Activated CD8-positive, alpha-beta T cell treated with anti-CD3 and anti-CD28 coated beads, Interleukin-2, amount 10 ng/mL, durations not matched to agents 7 days and 5 days (primary cell): ENCODE results near the gene DHX58. TPM values are rescaled to one million over a fixed set of nuclear protein-coding genes. Genes with fewer than 3 reads are reported as not detected.

Experiments used
- ATAC-seq: fragments of 150-1000 bp; cut with Tn5 transposase; one replicate; pipeline ENCODE4 v1.10.0; 2021; ENCODE audit warnings: moderate library complexity
- CTCF ChIA-PET: fragments of 350-600 bp; sonication (Branson Sonifier 250); formaldehyde crosslinking; loops from one replicate; lab custom pipeline; 2021; ENCODE audit warnings: antibody characterized with exemption; lab: Charles Lee
- POLR2A ChIA-PET: fragments of 350-600 bp; sonication (Branson Sonifier 250); formaldehyde crosslinking; loops from one replicate; lab custom pipeline; 2021; ENCODE audit warnings: antibody characterized with exemption; lab: Charles Lee
- DNase-seq: peaks from one replicate; pipeline ENCODE4 v3.0.0-alpha.2; 2020
- H3K27ac Mint-ChIP-seq: one replicate; pipeline ENCODE4 v1.8.0; 2021; ENCODE audit warnings: mild to moderate bottlenecking, mixed read lengths
- H3K27me3 Mint-ChIP-seq: one replicate; pipeline ENCODE4 v1.8.0; 2021; ENCODE audit warnings: low read depth, mixed read lengths
- H3K36me3 Mint-ChIP-seq: one replicate; pipeline ENCODE4 v1.8.0; 2021; ENCODE audit warnings: low read depth, mixed read lengths
- H3K4me1 Mint-ChIP-seq: one replicate; pipeline ENCODE4 v1.8.0; 2021; ENCODE audit warnings: low read depth, mixed read lengths
- H3K4me3 Mint-ChIP-seq: one replicate; pipeline ENCODE4 v1.8.0; 2021; ENCODE audit warnings: mild to moderate bottlenecking, mixed read lengths
- H3K9me3 Mint-ChIP-seq: one replicate; pipeline ENCODE4 v1.8.0; 2022; ENCODE audit warnings: mixed read lengths; ENCODE audit not compliant: insufficient read depth
- total RNA-seq, 2 experiments: library from RNA; stranded (reverse); gene quantifications; one replicate each; pipeline ENCODE4 v1.2.3, GENCODE V29; 2021

Gene DHX58
- total RNA-seq, 2 experiments from 2014 or later = 71.9 to 72.9 TPM

GRCh38 chr17:42061646-42062487, 50.6 kb downstream of the DHX58 start:
- Mint-ChIP-seq H3K9me3 (no peaks in the 10 kb centered on the region), H3K4me3 (no peak overlapping the region), H3K36me3 (no peaks in the 10 kb centered on the region), H3K27me3 (no peaks in the 10 kb centered on the region), H3K27ac (no peak overlapping the region), H3K4me1 (peaks cover 38% of the 10 kb centered on the region)
- ATAC-seq (no peak), DNase-seq (no peak)
- CTCF ChIA-PET = interaction anchor here (0.7 kb wide), 2 partner anchors 10 to 15 kb away, joined by 3 to 4 read pairs; no protein-coding TSS in a partner anchor
- POLR2A ChIA-PET = interaction anchor here (0.6 to 0.7 kb wide), 2 partner anchors 11 to 366 kb away, joined by 3 read pairs; partner anchors contain the start of gene C17orf113

- ChIA-PET CTCF (no interaction called here), POLR2A (interaction anchor here (1.0 kb wide), 1 partner anchor 52 kb away, joined by 4 read pairs; the partner anchor contains the start of gene DHX58)
- no peaks in the 10 kb centered on the region for H3K9me3 Mint-ChIP-seq
These were observed 52.3 kb downstream of the DHX58 start for GRCh38 chr17:42060231-42060630.

GRCh38 chr17:42059815-42060214, 52.7 kb downstream of the DHX58 start:
- ChIA-PET CTCF (interaction anchor here (1.0 to 1.6 kb wide), 3 partner anchors 8 to 35 kb away, joined by 3 to 4 read pairs (median 4); no protein-coding TSS in a partner anchor), POLR2A (interaction anchor here (1.0 kb wide), 1 partner anchor 53 kb away, joined by 4 read pairs; the partner anchor contains the start of gene DHX58)
- H3K27me3 Mint-ChIP-seq = no peaks in the 10 kb centered on the region
- no peak overlapping the region for H3K4me3 Mint-ChIP-seq
- H3K4me1 Mint-ChIP-seq = peaks cover 30% of the 10 kb centered on the region
- DNase-seq (no peak), ATAC-seq (no peak)
- H3K27ac Mint-ChIP-seq = no peak overlapping the region
- no peaks in the 10 kb centered on the region for H3K36me3 Mint-ChIP-seq
- H3K9me3 Mint-ChIP-seq = no peaks in the 10 kb centered on the region

More at GRCh38 chr17:42060231-42060630, 52.3 kb downstream of the DHX58 start:
- no peak for DNase-seq
- no peak overlapping the region for H3K4me3 Mint-ChIP-seq
- no peak overlapping the region for H3K27ac Mint-ChIP-seq
- peaks cover 34% of the 10 kb centered on the region for H3K4me1 Mint-ChIP-seq
- no peaks in the 10 kb centered on the region for H3K36me3 Mint-ChIP-seq
- ATAC-seq = no peak
- no peaks in the 10 kb centered on the region for H3K27me3 Mint-ChIP-seq

- ATAC-seq (no peak), DNase-seq (no peak)
- H3K27ac Mint-ChIP-seq = no peak overlapping the region
- H3K27me3 Mint-ChIP-seq = peaks cover 5% of the 10 kb centered on the region
- POLR2A ChIA-PET = no interaction called here
- H3K9me3 Mint-ChIP-seq = no peaks in the 10 kb centered on the region
- peaks cover 12% of the 10 kb centered on the region for H3K4me1 Mint-ChIP-seq
- H3K4me3 Mint-ChIP-seq = no peak overlapping the region
- no peaks in the 10 kb centered on the region for H3K36me3 Mint-ChIP-seq
- CTCF ChIA-PET = interaction anchor here (1.6 kb wide), 1 partner anchor 15 kb away, joined by 4 read pairs; no protein-coding TSS in a partner anchor
These were observed 54.5 kb downstream of the DHX58 start for GRCh38 chr17:42058063-42058462.

GRCh38 chr17:42056635-42057034, 55.9 kb downstream of the DHX58 start:
- Mint-ChIP-seq H3K36me3 (no peaks in the 10 kb centered on the region), H3K9me3 (no peaks in the 10 kb centered on the region), H3K4me3 (no peak overlapping the region), H3K4me1 (peaks cover 9% of the 10 kb centered on the region), H3K27me3 (peaks cover 19% of the 10 kb centered on the region), H3K27ac (no peak overlapping the region)
- CTCF ChIA-PET = interaction anchor here (1.7 kb wide), 2 partner anchors 9 to 11 kb away, joined by 7 to 8 read pairs; no protein-coding TSS in a partner anchor
- POLR2A ChIA-PET = interaction anchor here (1.4 kb wide), 1 partner anchor 56 kb away, joined by 4 read pairs; no protein-coding TSS in a partner anchor
- ATAC-seq (no peak), DNase-seq (no peak)

- no peaks in the 10 kb centered on the region for H3K36me3 Mint-ChIP-seq
- no peak overlapping the region for H3K4me3 Mint-ChIP-seq
- DNase-seq = no peak
- H3K27me3 Mint-ChIP-seq = peaks cover 29% of the 10 kb centered on the region
- H3K4me1 Mint-ChIP-seq = peaks cover 13% of the 10 kb centered on the region
- no peaks in the 10 kb centered on the region for H3K9me3 Mint-ChIP-seq
- POLR2A ChIA-PET = interaction anchor here (1.4 kb wide), 1 partner anchor 58 kb away, joined by 4 read pairs; no protein-coding TSS in a partner anchor
- no peak for ATAC-seq
- CTCF ChIA-PET = interaction anchor here (0.6 to 2.5 kb wide), 6 partner anchors 10 to 92 kb away, joined by 3 to 5 read pairs (median 3); no protein-coding TSS in a partner anchor
- no peak overlapping the region for H3K27ac Mint-ChIP-seq
These were observed 57.0 kb downstream of the DHX58 start for GRCh38 chr17:42055496-42055895.

GRCh38 chr17:42055027-42055426, 57.5 kb downstream of the DHX58 start:
- ChIA-PET CTCF (interaction anchor here (0.6 to 2.5 kb wide), 6 partner anchors 10 to 92 kb away, joined by 3 to 5 read pairs (median 3); no protein-coding TSS in a partner anchor), POLR2A (interaction anchor here (1.4 kb wide), 1 partner anchor 58 kb away, joined by 4 read pairs; no protein-coding TSS in a partner anchor)
- DNase-seq = no peak
- no peak for ATAC-seq
- no peaks in the 10 kb centered on the region for H3K9me3 Mint-ChIP-seq
- H3K4me1 Mint-ChIP-seq = peaks cover 9% of the 10 kb centered on the region
- H3K4me3 Mint-ChIP-seq = no peak overlapping the region
- no peak overlapping the region for H3K27ac Mint-ChIP-seq
- no peaks in the 10 kb centered on the region for H3K36me3 Mint-ChIP-seq
- peaks cover 29% of the 10 kb centered on the region for H3K27me3 Mint-ChIP-seq

- no peak for ATAC-seq
- H3K27ac Mint-ChIP-seq = no peak overlapping the region
- peaks cover 9% of the 10 kb centered on the region for H3K4me1 Mint-ChIP-seq
- no peaks in the 10 kb centered on the region for H3K36me3 Mint-ChIP-seq
- DNase-seq = no peak
- POLR2A ChIA-PET = interaction anchor here (0.9 kb wide), 1 partner anchor 36 kb away, joined by 3 read pairs; the partner anchor contains the start of gene DNAJC7
- no peaks in the 10 kb centered on the region for H3K9me3 Mint-ChIP-seq
- CTCF ChIA-PET = interaction anchor here (1.1 to 2.5 kb wide), 2 partner anchors 12 to 36 kb away, joined by 3 to 5 read pairs; partner anchors contain the start of gene DNAJC7
- H3K4me3 Mint-ChIP-seq = no peak overlapping the region
- peaks cover 39% of the 10 kb centered on the region for H3K27me3 Mint-ChIP-seq
These were observed 58.6 kb downstream of the DHX58 start for GRCh38 chr17:42053731-42054500.

GRCh38 chr17:42052346-42052877, 60.1 kb downstream of the DHX58 start:
- H3K9me3 Mint-ChIP-seq = no peaks in the 10 kb centered on the region
- H3K27me3 Mint-ChIP-seq = peaks cover 44% of the 10 kb centered on the region
- ATAC-seq = no peak
- H3K4me1 Mint-ChIP-seq = peaks cover 9% of the 10 kb centered on the region
- CTCF ChIA-PET = interaction anchor here (1.1 kb wide), 1 partner anchor 35 kb away, joined by 3 read pairs; the partner anchor contains the start of gene DNAJC7
- no peak overlapping the region for H3K27ac Mint-ChIP-seq
- no peaks in the 10 kb centered on the region for H3K36me3 Mint-ChIP-seq
- no peak overlapping the region for H3K4me3 Mint-ChIP-seq
- DNase-seq = no peak
- POLR2A ChIA-PET = no interaction called here

GRCh38 chr17:42051645-42052044, 60.9 kb downstream of the DHX58 start:
- Mint-ChIP-seq H3K27ac (no peak overlapping the region), H3K4me3 (no peak overlapping the region), H3K27me3 (peaks cover 44% of the 10 kb centered on the region), H3K4me1 (peaks cover 9% of the 10 kb centered on the region), H3K36me3 (no peaks in the 10 kb centered on the region), H3K9me3 (no peaks in the 10 kb centered on the region)
- ATAC-seq = no peak
- no peak for DNase-seq
- POLR2A ChIA-PET = interaction anchor here (1.4 kb wide), 1 partner anchor 57 kb away, joined by 5 read pairs; no protein-coding TSS in a partner anchor
- CTCF ChIA-PET = interaction anchor here (0.9 to 1.5 kb wide), 4 partner anchors 20 to 129 kb away, joined by 3 to 4 read pairs (median 3); no protein-coding TSS in a partner anchor
